GM20000 (cell line): ENCODE data around the gene NR2F1-AS1.

ENCODE experiments used
- DNase-seq: peaks from one replicate; pipeline ENCODE4 v3.0.0; 2012; ENCODE audit warnings: low spot score
- TF ChIP-seq, protein P1 (sequence below): IDR thresholded peaks from 2 replicates; pipeline ENCODE4 v1.5.1; 2012; ENCODE audit warnings: mild to moderate bottlenecking, control low read depth; ENCODE audit errors: extremely low read depth, missing control alignments

NR2F1-AS1 gene

DNA sequence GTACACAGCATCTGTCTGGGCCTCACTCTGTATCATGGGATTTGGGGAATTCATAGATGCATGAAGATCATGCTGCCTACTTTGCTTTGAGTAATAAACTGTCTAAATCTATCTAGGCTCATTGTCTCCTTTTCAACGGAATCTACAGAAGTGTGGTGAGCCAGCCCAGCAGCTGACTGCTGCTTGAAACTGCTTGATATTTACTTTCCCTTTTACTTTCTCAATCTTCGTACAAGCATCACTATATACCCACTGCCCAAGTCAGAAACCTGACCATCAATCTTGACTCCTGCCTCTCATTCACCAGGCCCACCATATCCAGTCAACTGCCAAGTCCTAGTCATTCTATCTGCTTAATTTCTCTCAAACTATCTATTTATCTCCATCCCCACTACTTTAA is 142.9 kb downstream of the NR2F1-AS1 start:
- TF ChIP-seq, protein P1, sequence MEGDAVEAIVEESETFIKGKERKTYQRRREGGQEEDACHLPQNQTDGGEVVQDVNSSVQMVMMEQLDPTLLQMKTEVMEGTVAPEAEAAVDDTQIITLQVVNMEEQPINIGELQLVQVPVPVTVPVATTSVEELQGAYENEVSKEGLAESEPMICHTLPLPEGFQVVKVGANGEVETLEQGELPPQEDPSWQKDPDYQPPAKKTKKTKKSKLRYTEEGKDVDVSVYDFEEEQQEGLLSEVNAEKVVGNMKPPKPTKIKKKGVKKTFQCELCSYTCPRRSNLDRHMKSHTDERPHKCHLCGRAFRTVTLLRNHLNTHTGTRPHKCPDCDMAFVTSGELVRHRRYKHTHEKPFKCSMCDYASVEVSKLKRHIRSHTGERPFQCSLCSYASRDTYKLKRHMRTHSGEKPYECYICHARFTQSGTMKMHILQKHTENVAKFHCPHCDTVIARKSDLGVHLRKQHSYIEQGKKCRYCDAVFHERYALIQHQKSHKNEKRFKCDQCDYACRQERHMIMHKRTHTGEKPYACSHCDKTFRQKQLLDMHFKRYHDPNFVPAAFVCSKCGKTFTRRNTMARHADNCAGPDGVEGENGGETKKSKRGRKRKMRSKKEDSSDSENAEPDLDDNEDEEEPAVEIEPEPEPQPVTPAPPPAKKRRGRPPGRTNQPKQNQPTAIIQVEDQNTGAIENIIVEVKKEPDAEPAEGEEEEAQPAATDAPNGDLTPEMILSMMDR = no peak
- DNase-seq = no peak

DNA sequence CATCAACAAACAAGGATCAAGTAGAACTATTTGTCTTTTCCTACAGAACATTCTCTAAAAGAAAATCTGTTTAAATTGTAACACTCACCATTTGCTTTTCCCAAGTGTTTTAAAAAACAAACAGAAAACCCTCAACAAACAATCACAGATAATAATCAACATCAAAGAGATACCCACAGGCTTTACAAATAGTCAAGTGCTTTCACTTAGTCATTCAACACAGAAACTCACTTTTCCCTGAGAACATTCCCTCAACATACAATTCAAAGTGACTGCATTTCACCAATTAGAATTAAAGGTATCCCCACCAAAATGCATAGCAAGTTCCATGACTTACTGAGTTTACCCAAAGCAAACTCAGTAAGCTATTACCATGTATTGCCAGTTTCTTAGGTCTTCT is 144.9 kb downstream of the NR2F1-AS1 start:
- TF ChIP-seq, protein P1 = no peak
- no peak for DNase-seq

GRCh38 chr5:93433422-93433821 is 147.6 kb downstream of the NR2F1-AS1 start:
- no peak for DNase-seq
- TF ChIP-seq, protein P1 = no peak

DNA sequence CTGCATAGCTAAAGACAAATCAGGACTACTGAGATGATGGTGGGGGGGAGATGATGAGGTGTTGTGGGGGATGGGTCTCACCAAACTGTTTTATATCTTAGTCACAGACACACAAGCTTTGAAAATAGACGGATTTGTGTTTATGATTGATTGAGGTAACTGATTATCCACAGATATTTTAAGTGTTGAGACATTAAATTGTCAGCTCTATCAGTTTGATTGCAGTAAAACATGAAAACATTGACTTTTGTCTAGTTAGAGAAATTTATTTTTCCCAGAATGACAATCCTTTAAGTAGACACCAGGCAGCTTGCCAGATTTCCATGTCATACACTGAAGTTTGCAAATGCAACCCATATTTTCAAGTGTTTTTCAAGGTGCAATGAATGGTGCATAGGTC is 149.8 kb downstream of the NR2F1-AS1 start:
- no peak for DNase-seq
- TF ChIP-seq, protein P1 = no peak

GRCh38 chr5:93430673-93431199 is 150.3 kb downstream of the NR2F1-AS1 start:
- no peak for DNase-seq
- TF ChIP-seq, protein P1 = no peak

- no peak for DNase-seq
- TF ChIP-seq, protein P1 = no peak
These were observed 150.9 kb downstream of the NR2F1-AS1 start for GRCh38 chr5:93430118-93430517.

DNA sequence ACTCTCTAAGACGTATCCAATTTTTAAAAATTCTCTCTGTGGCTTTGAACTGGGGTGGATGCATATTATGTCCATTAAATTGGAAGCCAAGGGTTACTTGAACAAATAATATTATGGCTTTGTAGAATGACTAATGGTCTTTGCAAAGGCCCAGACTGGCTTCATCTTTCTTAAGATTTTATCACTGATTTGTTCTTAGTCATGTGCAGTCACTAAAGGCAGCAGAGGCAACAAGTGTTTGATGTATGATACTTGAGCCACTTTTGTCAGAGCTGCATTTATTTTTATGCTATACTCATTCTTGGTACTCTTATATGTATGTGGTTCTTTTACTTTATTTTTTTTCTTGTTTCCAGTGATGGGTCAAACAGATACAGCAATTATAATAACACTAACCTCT is 152.2 kb downstream of the NR2F1-AS1 start:
- TF ChIP-seq, protein P1 = no peak
- no peak for DNase-seq
